SU-DHL-6 (cell line): Measurements from ENCODE around the gene FAM163A.

Source experiments
- CTCF ChIP-seq: fragments of 200-600 bp; sonication (generic); IDR thresholded peaks from one replicate; pipeline ENCODE4 v1.5.1; 2017; ENCODE audit warnings: antibody characterized with exemption, mild to moderate bottlenecking, low read length, moderate library complexity; ENCODE audit not compliant: insufficient read depth, poor library complexity, severe bottlenecking
- EZH2phosphoT487 ChIP-seq: fragments of 200-600 bp; sonication (generic), shearing (Covaris generic); conservative IDR thresholded peaks from 2 replicates; pipeline ENCODE4 v1.6.1; 2018; ENCODE audit warnings: mild to moderate bottlenecking, antibody characterized with exemption, low read length, moderate library complexity, mixed read lengths

GRCh38 chr1:179823693-179824092, 80.6 kb downstream of the FAM163A start:
- no peak for TF ChIP-seq CTCF
- no peak for TF ChIP-seq EZH2phosphoT487
